WTC11 (cell line): ENCODE results near the gene CHI3L1. TPM values are rescaled to one million over a fixed set of nuclear protein-coding genes. Genes with fewer than 3 reads are reported as not detected.

Experiments
- ERG ChIP-seq: fragments of 250-450 bp; sonication (Bioruptor Pico); IDR thresholded peaks from 2 replicates; pipeline ENCODE4 v1.8.0; 2021; ENCODE audit warnings: mild to moderate bottlenecking
- FOXK1 ChIP-seq: sonication (generic); formaldehyde crosslinking; IDR thresholded peaks from 2 replicates; pipeline ENCODE4 v1.8.0; 2022; ENCODE audit warnings: mild to moderate bottlenecking, moderate library complexity, missing genetic modification reagents
- HMGA2 ChIP-seq: fragments of 250-450 bp; sonication (Bioruptor Pico); IDR thresholded peaks from 2 replicates; pipeline ENCODE4 v1.4.0; 2021; ENCODE audit warnings: mild to moderate bottlenecking, moderate library complexity
- MYBL2 ChIP-seq: sonication (generic); formaldehyde crosslinking; IDR thresholded peaks from 2 replicates; pipeline ENCODE4 v1.8.1; 2023; ENCODE audit warnings: mild to moderate bottlenecking, moderate library complexity, missing genetic modification reagents
- NR2C2 ChIP-seq: sonication (generic); formaldehyde crosslinking; IDR thresholded peaks from 2 replicates; pipeline ENCODE4 v1.8.0; 2022; ENCODE audit warnings: mild to moderate bottlenecking, missing genetic modification reagents
- RORB ChIP-seq: fragments of 250-450 bp; sonication (Bioruptor Pico); IDR thresholded peaks from 2 replicates; pipeline ENCODE4 v1.9.0; 2021; ENCODE audit warnings: mild to moderate bottlenecking
- ZNF281 ChIP-seq: sonication (generic); formaldehyde crosslinking; IDR thresholded peaks from 2 replicates; pipeline ENCODE4 v1.8.0; 2023; ENCODE audit warnings: mild to moderate bottlenecking, missing genetic modification reagents
- ZNF416 ChIP-seq: fragments of 250-450 bp; sonication (Bioruptor Pico); IDR thresholded peaks from 2 replicates; pipeline ENCODE4 v1.9.0; 2021; ENCODE audit warnings: mild to moderate bottlenecking, inconsistent platforms
- total RNA-seq: library from RNA; stranded (reverse); gene quantifications from 3 replicates; pipeline ENCODE4 v1.2.3, GENCODE V29; 2021

Gene CHI3L1
- total RNA-seq, 1 experiment from 2014 or later = 0.24 TPM

- TF ChIP-seq ZNF281 (CRISPR knock-in tag) (no peak), RORB (no peak), ZNF416 (CRISPR knock-in tag) (no peak), MYBL2 (CRISPR knock-in tag) (no peak), FOXK1 (CRISPR knock-in tag) (no peak), HMGA2 (CRISPR knock-in tag) (no peak), NR2C2 (CRISPR knock-in tag) (no peak), ERG (CRISPR knock-in tag) (no peak)
- TF ChIP-seq, all 79 proteins: peak for 0
Observed at GRCh38 chr1:203129501-203130231, 56.8 kb downstream of the CHI3L1 start (continued).

Other genes starting within 250 kb of the CHI3L1 start
- 68.7 to 73.2 TPM (median 72.6 TPM) in 3 replicates for gene ADIPOR1, start 228.4 kb downstream of the CHI3L1 start, total RNA-seq
- gene CYB5R1, start 219.4 kb downstream of the CHI3L1 start, total RNA-seq = 15.6 to 18.4 TPM (median 17.6 TPM) in 3 replicates
- 97.4 to 108 TPM (median 99.8 TPM) in 3 replicates for gene TMEM183A, start 179.3 kb downstream of the CHI3L1 start, total RNA-seq
- 21.1 to 24.9 TPM (median 22.7 TPM) in 3 replicates for gene PPFIA4, start 160.2 kb downstream of the CHI3L1 start, total RNA-seq
- gene MYOG, start 100.7 kb downstream of the CHI3L1 start, total RNA-seq = not detected in 3 replicates
- gene ADORA1, start 59.0 kb downstream of the CHI3L1 start, total RNA-seq = 1.8 to 2.7 TPM (median 2.6 TPM) in 3 replicates
- not detected in 3 replicates for gene MYBPH, start 10.9 kb downstream of the CHI3L1 start, total RNA-seq
- 0.15 to 0.39 TPM (median 0.21 TPM) in 3 replicates for gene CHIT1, start 43.0 kb upstream of the CHI3L1 start, total RNA-seq
- 13.5 to 19.4 TPM (median 15.4 TPM) in 3 replicates for gene BTG2, start 118.8 kb upstream of the CHI3L1 start, total RNA-seq
- gene FMOD, start 164.4 kb upstream of the CHI3L1 start, total RNA-seq = 0.05 to 0.79 TPM (median 0.14 TPM) in 3 replicates